M059J (cell line): ENCODE results near the gene NLRC3. TPM values are rescaled to one million over a fixed set of nuclear protein-coding genes. Genes with fewer than 3 reads are reported as not detected.
A peak's percentile ranks its signal among the peaks of the same experiment; 100 is the strongest.

Source experiments
- DNase-seq: peaks from one replicate; pipeline ENCODE4 v3.0.0-alpha.2; 2012; ENCODE audit warnings: low read depth
- total RNA-seq: library from RNA; depleted of rRNA; stranded (reverse); fragments of >200 nt; shearing (Covaris generic); gene quantifications from 2 replicates; pipeline ENCODE4 v1.2.3, GENCODE V29; 2014

Gene NLRC3
- total RNA-seq, 1 experiment from 2014 or later, result not detected

DNA sequence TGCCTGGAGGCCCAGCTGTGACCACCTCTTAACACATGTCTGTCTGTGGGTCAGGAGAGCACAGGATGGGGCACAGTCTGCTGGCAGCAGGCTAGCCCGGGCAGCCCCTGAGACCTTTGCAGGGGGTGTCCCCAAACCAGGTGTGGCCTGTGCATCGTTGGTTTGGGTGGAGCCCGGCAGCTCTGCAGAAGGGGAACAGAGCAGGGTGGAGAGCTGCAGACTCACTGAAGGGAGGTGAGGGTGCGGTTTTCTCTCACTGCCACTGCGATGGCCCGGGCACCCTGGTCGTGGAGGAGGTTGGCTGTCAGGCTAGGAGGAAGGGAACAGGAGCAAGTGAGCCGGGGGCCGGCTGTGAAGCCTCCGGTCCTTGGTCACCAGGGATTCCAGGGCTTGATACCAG is 28.8 kb downstream of the NLRC3 start:
- DNase-seq, result no peak

DNA sequence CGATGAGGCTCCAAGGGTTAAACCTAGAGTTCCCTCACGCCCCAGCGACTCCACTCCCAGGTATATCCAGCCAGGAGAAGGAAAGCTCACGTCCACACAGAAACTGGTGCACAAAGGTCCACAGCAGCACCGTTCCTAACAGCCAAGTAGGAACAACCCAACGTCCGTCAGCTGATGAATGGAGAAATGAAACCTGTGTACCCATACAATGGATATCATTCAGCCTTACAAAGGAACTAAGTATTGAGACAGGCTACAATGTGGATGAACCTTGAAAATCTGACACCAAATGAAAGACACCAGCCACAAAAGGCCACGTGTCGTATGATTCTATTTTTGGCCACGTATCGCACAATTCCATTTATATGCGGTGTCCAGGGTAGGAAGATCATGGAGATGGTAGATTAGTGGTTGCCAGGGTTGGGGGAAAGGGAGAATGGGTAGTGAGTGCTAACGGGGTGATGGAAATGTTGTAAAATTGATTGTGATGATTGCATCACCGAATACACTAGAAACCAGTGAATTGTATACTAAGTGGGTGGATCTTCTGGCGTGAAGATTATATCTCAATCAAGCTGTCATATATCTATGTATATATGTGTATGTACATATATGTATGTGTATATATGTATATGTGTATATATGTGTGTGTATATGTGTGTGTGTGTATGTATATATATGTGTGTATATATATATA is 30.1 kb downstream of the NLRC3 start:
- no peak for DNase-seq

DNA sequence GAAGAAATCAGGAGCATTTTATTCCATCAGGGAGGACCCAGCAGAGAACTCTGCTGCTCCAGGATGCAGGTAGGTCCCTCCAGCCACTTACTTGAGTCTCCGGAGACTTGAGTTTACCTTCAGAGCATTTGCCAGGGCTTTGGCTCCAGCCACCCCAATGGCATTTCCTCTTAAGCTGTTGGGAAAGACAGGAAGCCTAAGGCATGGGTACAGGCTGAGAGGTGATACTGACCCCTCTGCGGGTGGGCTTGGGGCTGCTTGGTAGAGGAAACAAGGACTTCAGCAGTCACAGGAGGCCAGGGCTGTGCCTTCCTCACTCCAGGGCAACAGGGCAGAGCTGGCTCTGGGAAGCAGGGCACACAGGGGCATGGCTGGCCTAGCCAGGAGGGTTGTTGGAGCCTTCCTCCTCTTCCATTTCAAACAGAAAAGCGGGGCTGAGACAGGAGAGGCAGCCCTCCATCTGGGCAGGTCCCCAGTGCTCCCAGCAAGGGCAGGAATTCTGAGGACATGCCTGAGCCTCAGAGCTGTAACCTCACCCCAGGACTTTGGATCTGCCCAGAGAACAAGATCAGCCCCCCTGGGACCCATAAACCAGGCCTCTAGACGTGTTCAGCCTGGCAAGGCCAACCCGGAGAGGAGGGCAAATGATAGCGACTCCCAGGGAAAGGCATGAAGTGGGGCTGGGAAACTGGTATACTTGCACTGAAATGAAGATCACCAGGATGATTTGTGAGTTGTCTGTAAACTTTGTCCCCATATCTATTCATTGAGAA is 34.4 kb downstream of the NLRC3 start:
- DNase-seq, result no peak

DNA sequence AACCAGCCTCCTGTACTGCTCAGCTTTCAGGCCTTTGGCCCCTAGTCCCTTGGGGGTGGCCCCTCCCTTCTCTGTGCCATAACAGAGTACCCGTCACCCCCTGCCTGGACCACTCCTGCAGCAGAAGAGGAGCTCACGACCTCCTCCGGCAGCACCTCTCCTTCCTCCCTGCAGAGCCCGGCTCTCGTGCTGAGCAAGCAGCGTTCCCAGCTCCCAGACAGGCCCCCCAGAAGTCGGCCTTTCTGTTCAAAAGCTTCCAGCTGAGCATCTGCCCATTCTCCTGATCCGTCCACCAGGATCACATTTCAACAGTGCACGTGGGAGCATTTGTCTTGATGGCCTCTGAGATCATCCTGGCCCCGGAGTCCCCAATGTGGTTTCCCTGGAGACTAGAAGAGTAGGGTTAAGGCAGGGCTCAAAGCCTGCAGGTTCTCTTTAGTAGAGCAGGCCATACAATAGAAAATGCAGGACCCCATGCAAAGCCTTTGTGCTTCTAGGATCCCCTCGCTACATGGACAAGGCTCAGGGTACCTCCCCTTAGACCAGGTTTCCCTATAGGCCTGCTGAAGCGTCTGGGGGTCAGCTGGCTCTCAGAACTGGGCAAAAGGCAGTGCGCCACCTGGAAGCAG is 35.6 kb downstream of the NLRC3 start:
- DNase-seq, result no peak

DNA sequence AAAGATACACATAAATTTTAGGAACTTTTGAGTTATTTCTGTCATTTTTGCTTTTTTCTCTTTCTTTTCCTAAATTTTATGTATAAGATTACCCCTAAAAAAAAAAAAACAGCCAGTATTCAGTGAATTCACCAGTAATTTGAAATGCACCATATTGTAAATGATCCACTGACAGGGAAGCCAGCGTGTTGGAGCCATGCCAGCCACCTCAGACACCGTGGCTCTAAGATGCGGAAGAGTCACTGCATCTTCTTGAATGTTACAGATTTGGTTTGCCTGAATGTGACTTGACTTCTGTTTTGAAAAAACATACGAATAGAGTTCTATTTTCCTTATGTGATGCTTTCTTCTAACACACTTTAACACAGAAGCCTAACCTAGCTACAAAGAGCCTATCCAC is 39.0 kb downstream of the NLRC3 start:
- DNase-seq, result no peak

DNA sequence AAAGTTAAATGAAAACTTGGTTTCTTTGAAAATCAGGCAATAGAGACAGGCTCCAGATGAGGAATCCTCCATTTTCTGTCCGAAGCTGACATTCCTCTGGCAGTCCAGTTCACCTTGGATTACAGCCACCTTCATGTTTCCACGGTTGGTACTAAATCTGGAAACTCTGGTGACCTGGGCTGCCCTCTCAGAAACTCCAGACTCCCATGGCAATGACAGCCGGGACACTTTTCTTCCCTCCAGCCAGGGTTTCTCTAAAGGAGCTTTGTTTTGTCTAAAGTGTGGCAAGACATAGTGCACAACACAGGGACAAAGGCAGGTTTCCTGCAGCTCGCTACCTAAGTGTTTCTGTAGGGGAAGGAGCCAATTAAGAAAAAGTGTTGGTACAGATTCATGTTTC is 40.4 kb downstream of the NLRC3 start:
- no peak for DNase-seq

DNA sequence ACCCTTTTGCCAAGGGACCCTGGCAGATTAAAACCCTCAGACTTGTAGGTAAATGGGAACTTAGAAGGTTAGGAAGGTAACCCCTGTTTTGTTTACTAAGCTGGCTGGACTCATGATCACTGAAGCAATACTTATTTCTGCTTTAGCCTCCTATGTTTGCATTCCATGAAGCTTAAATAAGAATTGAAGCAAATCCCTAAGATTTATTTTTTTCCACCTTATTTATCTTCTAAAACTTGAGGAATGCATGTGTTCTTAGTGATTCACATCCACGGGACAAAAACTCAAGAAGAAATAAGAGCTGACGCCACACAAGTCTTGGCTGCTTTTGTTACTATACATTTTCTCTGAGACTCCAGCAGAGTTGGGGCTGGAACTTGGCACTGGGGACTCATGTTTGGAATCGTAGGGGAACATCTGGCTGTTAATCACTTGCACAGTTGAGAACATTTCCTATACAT is 40.9 kb downstream of the NLRC3 start:
- DNase-seq, result no peak

DNA sequence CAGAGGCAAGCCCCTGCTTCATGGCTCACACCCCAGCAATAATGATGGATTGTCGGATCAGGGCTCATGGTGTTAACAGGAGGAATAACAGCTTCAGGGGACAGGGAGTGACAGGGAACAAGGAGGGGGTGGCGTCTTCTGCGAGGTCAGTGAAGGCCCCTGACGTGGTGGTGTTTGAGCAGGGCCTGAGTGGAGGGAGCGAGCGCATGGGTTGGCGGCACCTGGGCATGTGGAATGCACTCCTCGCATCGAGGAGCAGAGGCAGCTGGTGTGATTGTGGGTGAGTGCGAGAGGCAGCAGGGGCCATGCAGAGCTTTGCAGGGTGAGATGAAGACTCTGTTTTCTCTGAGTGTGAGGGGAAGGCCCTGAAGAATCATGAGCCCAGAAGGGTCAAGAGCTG is 43.1 kb downstream of the NLRC3 start:
- no peak for DNase-seq

DNA sequence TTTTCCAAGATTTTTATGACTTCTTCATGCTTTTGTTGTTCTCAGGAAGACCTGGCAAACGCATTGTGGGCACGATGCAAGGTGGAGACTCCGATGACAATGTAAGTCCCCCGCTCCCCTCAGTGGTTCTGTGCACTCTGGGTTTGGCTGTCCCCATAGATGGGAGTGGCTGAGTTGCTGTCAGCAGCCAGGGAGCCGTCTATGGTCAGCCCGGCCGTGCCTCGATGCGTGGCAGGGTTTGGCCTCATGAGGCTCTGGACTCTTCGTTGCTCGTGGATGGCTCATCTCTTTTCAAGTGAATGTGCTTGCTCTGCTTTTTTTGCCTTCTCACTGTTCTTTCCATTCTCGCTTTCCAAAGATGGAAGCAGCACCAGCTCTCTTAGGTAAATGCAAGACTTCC is 44.5 kb downstream of the NLRC3 start:
- no peak for DNase-seq

DNA sequence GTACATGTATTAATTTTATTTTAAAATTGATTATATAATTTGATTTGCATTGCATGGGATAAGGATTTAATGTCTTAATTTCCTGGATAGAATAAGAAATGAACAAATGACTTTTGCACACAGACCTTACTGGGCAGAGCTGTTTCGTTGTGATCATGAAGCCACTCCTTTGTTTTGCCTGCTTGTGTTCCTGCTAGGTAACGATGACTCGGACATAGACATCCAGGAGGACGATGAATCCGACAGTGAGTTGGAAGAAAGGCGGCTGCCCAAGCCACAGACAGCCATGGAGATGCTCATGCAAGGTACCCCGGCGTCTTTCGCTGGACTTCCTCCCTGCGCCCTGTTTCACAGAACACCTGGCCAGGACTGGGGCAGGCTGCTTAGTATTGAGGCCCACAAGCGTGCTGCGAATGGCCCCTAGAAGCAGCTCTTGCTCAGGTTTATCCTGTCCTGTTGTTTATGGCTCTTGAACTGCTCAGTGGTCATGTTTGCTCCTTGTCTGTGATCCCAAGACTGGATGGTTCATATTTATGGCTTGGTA is 46.8 kb downstream of the NLRC3 start:
- peak; percentile 9 for DNase-seq

DNA sequence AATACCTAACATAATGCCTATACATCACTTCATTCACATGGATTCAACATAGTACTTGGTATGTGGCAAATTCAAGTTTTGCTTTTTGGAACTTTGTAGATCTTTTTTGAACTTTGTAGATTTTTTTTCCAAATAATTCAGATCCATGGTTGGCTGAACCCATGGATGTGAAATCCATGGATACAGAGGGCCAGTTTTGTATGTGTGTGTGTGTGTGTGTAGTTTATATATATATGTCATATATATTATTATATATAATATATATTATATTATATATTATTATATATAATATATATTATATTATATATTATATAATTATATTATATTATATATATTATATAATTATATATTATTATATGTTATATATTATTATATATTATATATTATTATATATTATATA is 48.0 kb downstream of the NLRC3 start:
- no peak for DNase-seq

DNA sequence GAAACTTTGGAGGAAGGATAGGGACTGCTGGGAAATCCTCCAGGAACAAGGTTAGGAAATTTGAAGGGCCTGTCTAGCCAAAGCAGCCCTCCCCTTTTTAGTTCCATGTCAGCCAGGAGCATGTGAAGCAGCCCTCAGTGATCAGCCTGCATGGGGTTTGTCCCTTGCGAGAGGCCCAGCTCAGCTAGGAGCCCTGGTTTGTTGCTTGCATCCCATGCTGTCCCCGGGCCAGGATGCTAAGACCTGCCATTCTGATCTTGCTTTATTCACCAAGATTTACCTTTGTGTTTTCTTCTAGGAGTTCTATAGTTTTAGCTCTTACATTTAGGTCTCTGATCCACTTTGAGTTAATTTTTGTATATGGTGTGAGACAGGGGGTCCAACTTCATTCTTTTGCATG is 48.8 kb downstream of the NLRC3 start:
- no peak for DNase-seq

DNA sequence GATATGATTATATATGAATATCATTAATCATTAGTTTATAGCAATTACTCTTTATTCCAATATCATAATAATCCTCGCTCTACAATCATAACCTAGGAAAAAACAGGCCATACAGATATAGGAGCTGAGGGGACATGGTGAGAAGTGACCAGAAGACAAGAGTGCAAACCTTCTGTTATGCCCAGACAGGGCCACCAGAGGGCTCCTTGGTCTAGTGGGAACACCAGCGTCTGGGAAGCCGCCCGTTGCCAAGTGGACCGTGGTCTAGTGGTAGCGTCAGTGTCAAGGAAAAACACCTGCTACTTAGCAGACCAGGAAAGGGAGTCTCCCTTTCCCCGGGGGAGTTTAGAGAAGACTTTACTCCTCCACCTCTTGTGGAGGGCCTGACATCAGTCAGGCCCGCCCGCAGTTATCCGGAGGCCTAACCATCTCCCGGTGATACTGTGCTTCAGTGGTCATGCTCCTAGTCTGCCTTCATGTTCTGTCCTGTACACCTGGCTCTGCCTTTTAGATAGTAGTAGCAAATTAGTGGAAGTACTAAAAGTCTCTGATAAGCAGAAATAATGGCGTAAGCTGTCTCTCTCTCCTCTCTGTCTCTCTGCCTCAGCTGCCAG is 49.9 kb downstream of the NLRC3 start:
- peak; percentile 60 for DNase-seq

DNA sequence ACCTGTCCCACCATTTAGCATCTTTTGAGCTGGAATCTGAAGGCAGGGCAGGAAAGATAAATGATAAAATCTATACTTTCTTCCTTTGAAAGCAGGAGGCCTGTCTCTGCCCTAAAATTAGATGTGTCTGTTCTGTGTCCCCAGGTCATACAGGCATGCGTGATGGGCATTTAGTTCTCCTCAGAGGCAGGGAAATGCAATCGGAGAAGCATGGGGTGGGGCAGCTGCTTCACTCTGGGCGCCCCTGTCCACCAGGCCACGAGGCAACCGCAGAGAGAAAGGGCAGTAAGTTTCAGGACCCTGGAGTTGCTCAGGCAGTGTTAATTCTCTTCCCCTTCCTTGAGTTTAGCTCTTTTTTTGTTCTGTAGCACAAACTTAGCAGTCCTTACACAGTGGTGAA is 51.3 kb downstream of the NLRC3 start:
- no peak for DNase-seq

DNA sequence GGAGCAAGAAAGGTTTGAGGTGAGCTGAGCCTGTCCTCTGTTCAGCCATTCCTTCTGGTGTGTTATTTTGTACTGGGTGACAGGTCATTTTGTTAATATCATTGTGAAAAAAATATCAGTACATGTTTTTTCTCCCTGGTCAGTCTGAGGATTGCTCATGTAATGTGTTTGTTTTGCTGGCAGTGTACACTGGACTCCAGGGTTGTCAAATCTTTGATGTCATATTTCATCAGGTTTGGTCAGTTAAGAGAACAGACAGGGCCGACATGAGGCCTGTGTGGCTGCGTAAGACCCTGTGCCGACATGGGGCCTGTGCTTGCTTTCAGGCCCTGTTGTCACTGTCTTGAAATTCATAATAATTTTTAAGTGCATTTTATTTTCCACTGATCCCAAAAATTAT is 53.9 kb downstream of the NLRC3 start:
- DNase-seq, result no peak

DNA sequence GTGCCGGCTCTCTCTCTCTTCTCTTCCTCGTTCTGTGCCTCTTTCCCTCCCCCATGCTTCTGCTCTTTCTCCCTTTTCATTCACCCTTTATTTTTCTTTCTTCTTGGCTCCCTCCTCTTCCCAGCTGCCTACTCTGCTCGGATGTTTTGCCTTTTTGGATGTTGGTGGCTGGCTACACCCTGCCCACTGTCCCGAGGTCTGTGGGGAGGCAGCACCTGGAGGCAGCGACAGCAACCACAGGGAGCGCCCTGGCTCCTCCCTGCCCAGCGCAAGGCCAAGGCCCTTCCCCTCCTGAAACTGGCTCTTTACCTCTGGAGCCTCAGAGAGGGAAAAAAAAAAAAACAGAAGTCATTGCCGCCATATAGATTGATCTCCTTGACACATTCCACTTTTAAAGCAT is 56.4 kb downstream of the NLRC3 start:
- no peak for DNase-seq

DNA sequence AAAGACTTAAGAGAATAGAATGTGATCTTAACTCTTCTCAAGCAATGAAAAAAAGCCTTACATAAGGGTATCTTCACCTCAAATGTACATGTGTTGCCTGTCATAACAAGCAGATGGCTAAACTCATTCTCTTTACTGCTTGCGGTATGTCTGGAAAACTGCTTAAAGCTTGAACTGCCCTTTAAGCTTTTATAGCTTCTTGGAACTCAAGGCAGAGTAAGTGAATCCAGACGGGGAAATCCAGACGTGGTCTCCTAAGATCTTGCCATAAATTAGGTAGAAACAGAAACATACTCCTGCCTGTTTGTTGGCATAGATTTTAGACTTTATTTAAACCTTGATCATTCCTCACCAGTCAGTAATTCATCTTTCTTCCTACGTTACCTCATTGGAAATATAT is 56.8 kb downstream of the NLRC3 start:
- no peak for DNase-seq

DNA sequence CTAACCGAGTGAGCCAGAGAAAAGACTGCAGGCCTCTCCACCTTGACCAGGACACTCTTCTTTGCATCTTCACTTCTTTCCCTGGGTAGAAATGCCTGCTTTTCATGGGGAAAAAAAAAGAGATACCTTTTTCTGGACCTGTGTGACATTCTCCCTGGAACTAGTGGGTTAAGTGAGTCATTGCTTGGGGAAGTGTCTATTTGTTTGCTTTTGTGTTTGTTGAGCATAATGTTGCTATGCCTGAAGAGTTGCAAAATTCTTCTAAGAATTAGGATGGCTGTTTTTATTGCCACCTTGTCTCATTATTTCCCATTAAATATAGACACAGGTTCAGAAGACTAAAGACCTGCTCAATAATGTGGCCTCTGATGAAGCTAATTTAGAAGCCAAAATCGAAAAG is 57.6 kb downstream of the NLRC3 start:
- DNase-seq, result peak; percentile 18

DNA sequence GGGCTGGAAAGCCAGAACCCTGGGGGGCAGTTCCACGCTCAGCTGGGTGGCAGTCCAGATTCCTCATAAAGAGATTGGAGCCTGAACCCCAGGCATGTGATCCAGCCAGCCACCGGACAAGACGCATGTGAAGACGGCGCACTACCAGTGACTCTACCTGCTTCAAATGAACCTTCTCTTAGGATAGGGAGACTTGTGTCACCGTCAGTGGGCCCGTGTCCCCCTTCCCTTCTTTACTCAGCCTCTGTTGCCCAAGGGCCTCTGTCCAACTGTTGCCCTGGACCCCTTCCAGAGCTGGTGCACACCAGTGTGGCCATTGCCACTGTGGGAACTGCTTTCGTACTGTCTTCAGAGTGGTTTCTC is 58.2 kb downstream of the NLRC3 start:
- DNase-seq, result no peak

DNA sequence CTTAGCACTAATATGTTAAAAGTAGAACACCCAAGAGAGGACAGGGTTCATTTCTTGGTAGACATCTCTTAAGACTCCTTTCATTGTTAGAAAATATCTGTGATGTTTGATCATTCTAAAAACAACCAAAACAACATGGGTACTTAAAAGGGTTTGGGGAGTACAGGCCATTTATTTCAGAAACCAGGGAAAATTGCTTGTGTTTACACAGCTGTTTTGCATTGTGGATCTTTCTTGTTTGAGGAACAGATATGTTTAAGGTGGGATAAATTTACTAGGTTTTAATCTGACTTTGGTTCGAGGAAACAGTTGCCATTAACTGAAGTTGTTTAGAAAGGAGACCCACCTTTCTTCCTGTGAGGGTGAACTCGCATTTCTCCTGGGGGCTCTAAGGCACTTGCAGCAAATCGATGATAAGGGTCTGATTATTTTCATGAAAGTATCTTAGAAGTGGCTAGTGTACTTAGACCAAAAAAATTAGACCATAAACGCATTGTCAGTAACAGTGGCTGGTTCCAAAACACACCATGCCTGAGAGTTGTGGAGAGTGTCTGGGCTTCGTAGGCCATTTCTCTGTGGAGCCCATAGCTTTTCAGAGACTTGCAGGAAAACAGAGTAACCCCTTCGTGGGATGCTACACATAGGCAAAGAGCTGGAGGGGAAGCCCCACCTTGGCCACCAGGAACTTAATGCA is 58.8 kb downstream of the NLRC3 start:
- DNase-seq, result no peak

DNA sequence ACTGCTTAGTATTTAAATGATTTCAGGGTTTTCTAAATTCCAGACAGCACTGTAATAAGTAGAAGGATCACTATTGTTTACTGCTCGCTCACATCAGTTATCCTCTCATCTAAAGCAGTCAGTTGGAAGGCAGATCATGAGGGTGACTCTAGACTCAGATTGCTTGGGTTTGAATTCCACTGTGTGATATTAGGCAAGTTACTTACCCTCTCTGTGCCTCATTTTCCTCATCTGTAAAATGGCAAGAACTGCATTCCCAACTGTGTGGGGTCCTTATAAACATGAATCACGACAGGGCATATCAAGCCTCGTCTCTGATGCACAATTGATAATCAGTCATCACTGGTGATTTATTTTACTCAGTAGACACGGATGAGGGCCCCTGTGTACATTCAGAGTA is 61.3 kb downstream of the NLRC3 start:
- DNase-seq, result no peak

DNA sequence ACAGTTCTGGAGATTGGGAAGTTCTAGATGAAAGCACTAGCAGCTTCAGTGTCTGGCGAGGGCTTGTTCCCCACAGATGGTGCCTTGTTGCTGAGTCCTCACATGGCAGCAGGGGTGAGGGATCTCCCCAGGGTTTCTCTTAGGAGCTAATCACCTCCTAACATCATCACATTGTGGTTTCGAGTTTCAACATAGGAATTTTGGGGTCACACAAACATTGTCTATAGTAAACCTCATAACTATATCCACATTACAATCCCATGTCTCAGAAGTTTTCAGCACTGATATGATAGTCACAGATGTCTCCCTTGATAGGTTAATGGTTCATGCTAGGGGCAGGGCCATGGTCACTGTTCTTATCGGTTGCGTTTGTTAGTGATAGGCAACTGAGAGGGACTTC is 62.6 kb downstream of the NLRC3 start:
- DNase-seq, result peak; percentile 70
